ENCODE results near the gene LPP. TPM values are rescaled to one million over a fixed set of nuclear protein-coding genes. Genes with fewer than 3 reads are reported as not detected.

The LPP gene
- total RNA-seq, 1 experiment from 2014 or later: 54.0 TPM

GRCh38 chr3:188353426-188353825, 199.5 kb downstream of the LPP start:
- DNase-seq (ENCODE audit: low read depth, low spot score): no peak
- Histone ChIP-seq H3K4me2 (ENCODE audit: low read length) (no peak overlapping the region), H3K4me3 (replicated peaks in 1 of 2; ENCODE audit: low read depth in 1 of 2, low read length in 2 of 2) (no peak overlapping the region), H3K9me3 (ENCODE audit: control insufficient read depth in 1 of 2, insufficient read depth in 1 of 2, low read depth in 1 of 2, low read length in 2 of 2) (no peaks in the 10 kb centered on the region), H3K27me3 (ENCODE audit: insufficient read depth, low read length) (no peaks in the 10 kb centered on the region), H3K79me2 (ENCODE audit: insufficient read depth, low read length) (peaks cover 3% of the 10 kb centered on the region; the same call in 1 of the 2 replicates), H4K20me1 (ENCODE audit: insufficient read depth) (peaks cover 2% of the 10 kb centered on the region; the same call in 1 of the 2 replicates), H3K27ac (ENCODE audit: low read depth, low read length) (no peak overlapping the region), H3K36me3 (ENCODE audit: control insufficient read depth in 1 of 2, insufficient read depth in 2 of 2, low read length in 2 of 2) (no peaks in the 10 kb centered on the region), H3K4me1 (ENCODE audit: control insufficient read depth in 1 of 2, insufficient read depth in 2 of 2, low read length in 2 of 2) (peaks cover 12 to 15% of the 10 kb centered on the region in 2 experiments), H3K9me2 (ENCODE audit: insufficient read depth) (no peaks in the 10 kb centered on the region), H2AFZ (ENCODE audit: low read depth, low read length, poor library complexity, severe bottlenecking) (no peak overlapping the region), H3K9ac (ENCODE audit: low read length) (no peak overlapping the region)
- RAD21 ChIA-PET (ENCODE audit: low non-redundant PET in 1 of 2, low total read pairs in 2 of 2, uncharacterized antibody in 2 of 2, unreplicated experiment in 2 of 2): no interaction called here
- ATAC-seq: no peak
- CTCF ChIA-PET: interaction anchor here (1.3 kb wide), 1 partner anchor 10 kb away, joined by 4 read pairs; no protein-coding TSS in a partner anchor
- intact Hi-C loops (cut with micrococcal nuclease): loop anchor here (1.0 kb wide), 1 partner anchor 11 kb away; no protein-coding TSS in a partner anchor
- POLR2A ChIA-PET: interaction anchor here (1.0 kb wide), 1 partner anchor 10 kb away, joined by 3 read pairs; no protein-coding TSS in a partner anchor
- TF ChIP-seq ZBTB33 (IDR thresholded peaks at IDR 0.05; ENCODE audit: extremely low read depth, insufficient replicate concordance, low read length): no peak
- no peak for TF ChIP-seq ATF3 (IDR thresholded peaks at IDR 0.05)
- no peak for TF ChIP-seq POLR2AphosphoS5 (IDR thresholded peaks at IDR 0.05; ENCODE audit: low read depth, low read length)
- TF ChIP-seq ZFX (IDR thresholded peaks at IDR 0.05): no peak
- no peak for TF ChIP-seq RAD21 (IDR thresholded peaks at IDR 0.05; ENCODE audit: low read depth)
- TF ChIP-seq EGR1 (IDR thresholded peaks at IDR 0.05; ENCODE audit: low read depth): no peak
- TF ChIP-seq ZNF274 (IDR thresholded peaks at IDR 0.05; ENCODE audit: low read depth, low read length): no peak
- TF ChIP-seq MAX (IDR thresholded peaks at IDR 0.05): no peak
- no peak for TF ChIP-seq CEBPB (IDR thresholded peaks at IDR 0.05; ENCODE audit: low read depth)
- BruUV-seq (replicated peaks): no TSS peak
